ENCODE measurements around the gene CWC25.

GRCh38 chr17:38761612-38762011 is 63.5 kb downstream of the CWC25 start:
- TF ChIP-seq CTCF (IDR thresholded peaks at IDR 0.05; ENCODE audit: insufficient read depth, low read depth, low read length) (peak; percentile 13), EZH2 (IDR thresholded peaks at IDR 0.05; ENCODE audit: insufficient read depth, low read length) (no peak)

Measured in astrocyte (in vitro differentiated cells and primary cell).